Prostate gland (tissue), 2 donors: ENCODE measurements around the gene POLA2.
"Not testable (repeated sequence)": the region's sequence is repeated elsewhere in the genome, so short reads cannot be mapped to it uniquely, and the experiment has no call there.

Experiments
- POLR2A ChIP-seq: fragments of 450-650 bp; IDR thresholded peaks from one replicate; pipeline ENCODE4 v1.6.1; 2016; ENCODE audit warnings: antibody characterized with exemption, mild to moderate bottlenecking
- TF ChIP-seq, protein P1 (sequence below), 4 experiments: fragments of 200-600 bp in 2 of 4; fragments of 450-650 bp in 2 of 4; sonication (generic) in 2 of 4; IDR thresholded peaks; 1 replicate in 3 of 4; 2 replicates in 1 of 4; pipeline ENCODE4 v1.5.1; 2016 to 2019; ENCODE audit warnings: antibody characterized with exemption in 4 of 4, mild to moderate bottlenecking in 2 of 4, moderate library complexity in 2 of 4

DNA sequence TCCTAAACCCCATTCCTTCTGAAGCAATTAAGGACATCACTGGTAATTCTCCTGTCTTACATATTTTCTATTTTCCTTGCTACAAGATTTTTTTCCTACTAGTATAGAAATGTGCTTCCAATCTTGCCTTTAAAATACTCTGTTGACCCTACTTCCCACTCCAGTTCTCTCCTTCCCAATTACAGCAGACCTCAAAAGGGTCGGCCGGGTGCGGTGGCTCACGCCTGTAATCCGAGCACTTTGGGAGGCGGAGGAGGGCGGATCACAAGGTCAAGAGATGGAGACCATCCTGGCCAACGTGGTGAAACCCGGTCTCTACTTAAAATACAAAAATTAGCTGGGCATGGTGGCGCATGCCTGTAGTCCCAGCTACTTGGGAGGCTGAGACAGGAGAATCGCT, 3.0 kb downstream of the POLA2 start:
- TF ChIP-seq, protein P1, sequence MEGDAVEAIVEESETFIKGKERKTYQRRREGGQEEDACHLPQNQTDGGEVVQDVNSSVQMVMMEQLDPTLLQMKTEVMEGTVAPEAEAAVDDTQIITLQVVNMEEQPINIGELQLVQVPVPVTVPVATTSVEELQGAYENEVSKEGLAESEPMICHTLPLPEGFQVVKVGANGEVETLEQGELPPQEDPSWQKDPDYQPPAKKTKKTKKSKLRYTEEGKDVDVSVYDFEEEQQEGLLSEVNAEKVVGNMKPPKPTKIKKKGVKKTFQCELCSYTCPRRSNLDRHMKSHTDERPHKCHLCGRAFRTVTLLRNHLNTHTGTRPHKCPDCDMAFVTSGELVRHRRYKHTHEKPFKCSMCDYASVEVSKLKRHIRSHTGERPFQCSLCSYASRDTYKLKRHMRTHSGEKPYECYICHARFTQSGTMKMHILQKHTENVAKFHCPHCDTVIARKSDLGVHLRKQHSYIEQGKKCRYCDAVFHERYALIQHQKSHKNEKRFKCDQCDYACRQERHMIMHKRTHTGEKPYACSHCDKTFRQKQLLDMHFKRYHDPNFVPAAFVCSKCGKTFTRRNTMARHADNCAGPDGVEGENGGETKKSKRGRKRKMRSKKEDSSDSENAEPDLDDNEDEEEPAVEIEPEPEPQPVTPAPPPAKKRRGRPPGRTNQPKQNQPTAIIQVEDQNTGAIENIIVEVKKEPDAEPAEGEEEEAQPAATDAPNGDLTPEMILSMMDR (IDR thresholded peaks at IDR 0.05) = not testable (repeated sequence)
- not testable (repeated sequence) for TF ChIP-seq POLR2A
